K562 (cell line): ENCODE results near the gene RNF11. TPM values are rescaled to one million over a fixed set of nuclear protein-coding genes. Genes with fewer than 3 reads are reported as not detected.

Experiments used
- ATAC-seq: fragments of 200-7000 bp; cut with Tn5 transposase; 3 replicates; pipeline ENCODE4 v1.9.1; 2020; ENCODE audit warnings: moderate library complexity
- BruUV-seq: library from RNA; stranded (reverse); fragments of 400-500 nt; replicated peaks from 2 replicates; lab custom pipeline; 2021; lab: Mats Ljungman, UMichigan
- CTCF ChIA-PET: fragments of 300-600 bp; formaldehyde crosslinking; extraction: SDS; loops from one replicate; lab custom pipeline; 2021; ENCODE audit warnings: low intra/inter-chr PET ratio; lab: Yijun Ruan, JAX
- POLR2A ChIA-PET: fragments of 300-600, 350-650 bp; sonication (Branson Sonifier 250); formaldehyde crosslinking; extraction: SDS; loops from one replicate; lab custom pipeline; 2021; ENCODE audit warnings: antibody characterized with exemption, inconsistent platforms; lab: Yijun Ruan, JAX
- DNase-seq, 4 experiments: peaks; one replicate each; pipeline versions ENCODE4 v3.0.0 to v3.0.0-alpha.2; 2011 to 2018; ENCODE audit warnings: low spot score in 3 of 4, mixed read lengths in 3 of 4; ENCODE audit errors: extremely low read depth in 1 of 4
- FAIRE-seq: peaks from 2 replicates; lab custom pipeline; 2011; peaks lifted over from hg19 to GRCh38; lab: Jason Lieb, UNC
- H2AFZ ChIP-seq: 2 replicates; pipeline ENCODE4 v1.6.0; 2011; ENCODE audit warnings: low read depth, low read length, control low read depth, inconsistent platforms
- H3K27ac ChIP-seq: fragments of 200-600 bp; 3 replicates; pipeline ENCODE4 v1.8.0; 2011; ENCODE audit warnings: low read depth, mild to moderate bottlenecking, control low read depth, inconsistent platforms, low read length, moderate library complexity, mixed read lengths; ENCODE audit errors: extremely low read depth
- H3K27me3 ChIP-seq, 2 experiments: fragments of 300-600 bp in 1 of 2; 2 replicates in 1 of 2; 3 replicates in 1 of 2; pipeline versions ENCODE4 v1.6.0 to v1.8.0; 2011; ENCODE audit warnings: inconsistent platforms in 2 of 2, low read length in 2 of 2, mild to moderate bottlenecking in 1 of 2, mixed read lengths in 1 of 2, moderate library complexity in 1 of 2; ENCODE audit not compliant: control insufficient read depth in 2 of 2, insufficient read depth in 2 of 2
- H3K36me3 ChIP-seq: fragments of 300-600 bp; 3 replicates; pipeline ENCODE4 v1.8.0; 2011; ENCODE audit warnings: mild to moderate bottlenecking, low read length, inconsistent platforms; ENCODE audit not compliant: control insufficient read depth, insufficient read depth
- H3K4me1 ChIP-seq, 2 experiments: fragments of 200-600 bp in 1 of 2; replicated peaks in 1 of 2; 2 replicates in 1 of 2; 3 replicates in 1 of 2; pipeline versions ENCODE4 v1.5.1 to v1.8.0; 2011; ENCODE audit warnings: inconsistent platforms in 2 of 2, low read length in 2 of 2, mild to moderate bottlenecking in 1 of 2, mixed read lengths in 1 of 2, moderate library complexity in 1 of 2; ENCODE audit not compliant: control insufficient read depth in 2 of 2, insufficient read depth in 2 of 2
- H3K4me2 ChIP-seq: 2 replicates; pipeline ENCODE4 v1.6.1; 2011; ENCODE audit warnings: low read length, control low read depth, inconsistent platforms, mixed read lengths; ENCODE audit not compliant: insufficient read depth
- H3K4me3 ChIP-seq: fragments of 200-600 bp; sonication (generic), shearing (Covaris generic); 2 replicates; pipeline ENCODE4 v1.5.1; 2016; ENCODE audit warnings: control low read depth, inconsistent platforms
- H3K79me2 ChIP-seq: fragments of 200-600 bp; 3 replicates; pipeline ENCODE4 v1.8.0; 2011; ENCODE audit warnings: low read length, inconsistent platforms; ENCODE audit not compliant: control insufficient read depth, insufficient read depth
- H3K9ac ChIP-seq, 2 experiments: 2 replicates each; pipeline versions ENCODE4 v1.6.0 to v1.6.1; 2011; ENCODE audit warnings: low read depth in 2 of 2, low read length in 2 of 2, control low read depth in 1 of 2, inconsistent platforms in 1 of 2, mild to moderate bottlenecking in 1 of 2, mixed read lengths in 1 of 2; ENCODE audit not compliant: insufficient read depth in 1 of 2
- H3K9me1 ChIP-seq: one replicate; pipeline ENCODE4 v1.6.0; 2011; ENCODE audit warnings: inconsistent platforms, mild to moderate bottlenecking, low read length, moderate library complexity; ENCODE audit not compliant: control insufficient read depth, insufficient read depth
- H3K9me3 ChIP-seq: replicated peaks from 2 replicates; pipeline ENCODE4 v1.5.1; 2011; ENCODE audit warnings: low read depth, low read length, inconsistent platforms; ENCODE audit not compliant: control insufficient read depth, insufficient read depth
- H4K20me1 ChIP-seq: replicated peaks from 2 replicates; pipeline ENCODE4 v1.6.1; 2011; ENCODE audit warnings: low read length, inconsistent platforms, mixed read lengths; ENCODE audit not compliant: control insufficient read depth, insufficient read depth
- BCOR ChIP-seq: fragments of 450-650 bp; IDR thresholded peaks from 2 replicates; pipeline ENCODE4 v1.6.1; 2016
- BHLHE40 ChIP-seq: IDR thresholded peaks from 2 replicates; pipeline ENCODE4 v1.6.1; 2011; ENCODE audit warnings: low read length, improper control_type of control experiment
- C11orf30 ChIP-seq: fragments of 450-650 bp; IDR thresholded peaks from 2 replicates; pipeline ENCODE4 v1.6.1; 2016; ENCODE audit warnings: low read depth, mild to moderate bottlenecking
- CBFA2T2 ChIP-seq: fragments of 450-650 bp; conservative IDR thresholded peaks from 2 replicates; pipeline ENCODE4 v1.6.1; 2017; ENCODE audit warnings: mild to moderate bottlenecking
- CLOCK ChIP-seq: fragments of 250-450 bp; sonication (Bioruptor Pico); IDR thresholded peaks from 2 replicates; pipeline ENCODE4 v1.4.0; 2020; ENCODE audit warnings: mild to moderate bottlenecking, moderate library complexity, borderline replicate concordance
- EP400 ChIP-seq: fragments of 450-650 bp; IDR thresholded peaks from 2 replicates; pipeline ENCODE4 v1.6.1; 2017; ENCODE audit warnings: antibody characterized with exemption, mild to moderate bottlenecking, moderate library complexity
- MAFF ChIP-seq: IDR thresholded peaks from 2 replicates; pipeline ENCODE4 v1.6.1; 2012; ENCODE audit warnings: low read length, improper control_type of control experiment
- NFXL1 ChIP-seq: fragments of 450-650 bp; formaldehyde crosslinking; IDR thresholded peaks from 2 replicates; pipeline ENCODE4 v1.4.0; 2021; ENCODE audit warnings: mild to moderate bottlenecking
- NR0B1 ChIP-seq: fragments of 450-650 bp; IDR thresholded peaks from one replicate; pipeline ENCODE4 v1.6.1; 2018; ENCODE audit warnings: mild to moderate bottlenecking, moderate library complexity; ENCODE audit not compliant: partially characterized antibody
- POLR2B ChIP-seq: fragments of 450-650 bp; IDR thresholded peaks from 2 replicates; pipeline ENCODE4 v1.6.1; 2018; ENCODE audit warnings: low read depth; ENCODE audit not compliant: partially characterized antibody
- POLR2G ChIP-seq: fragments of 200-400 bp; formaldehyde crosslinking; IDR thresholded peaks from 2 replicates; pipeline ENCODE4 v1.6.1; 2017; ENCODE audit warnings: low read depth, mild to moderate bottlenecking, antibody characterized with exemption, low read length, moderate library complexity
- RBBP5 ChIP-seq: fragments of 200-600 bp; sonication (generic); IDR thresholded peaks from 2 replicates; pipeline ENCODE4 v1.6.1; 2012; ENCODE audit warnings: borderline replicate concordance, mild to moderate bottlenecking, low read length, control low read depth, inconsistent platforms; ENCODE audit not compliant: insufficient read depth, poor library complexity, severe bottlenecking
- RBM25 ChIP-seq: fragments of 200-400 bp; formaldehyde crosslinking; IDR thresholded peaks from 2 replicates; pipeline ENCODE4 v1.6.1; 2018; ENCODE audit warnings: low read length, low read depth, moderate library complexity; ENCODE audit not compliant: severe bottlenecking
- RHOXF2B ChIP-seq: fragments of 250-450 bp; sonication (Bioruptor Pico); conservative IDR thresholded peaks from 2 replicates; pipeline ENCODE4 v1.5.1; 2021
- SMARCA4 ChIP-seq: fragments of 450-650 bp; IDR thresholded peaks from 2 replicates; pipeline ENCODE4 v1.6.1; 2016
- TSC22D4 ChIP-seq: fragments of 450-650 bp; IDR thresholded peaks from 2 replicates; pipeline ENCODE4 v1.6.1; 2016; ENCODE audit warnings: missing genetic modification characterization, missing biosample characterization, control low read depth
- ZEB2 ChIP-seq: fragments of 450-650 bp; IDR thresholded peaks from 2 replicates; pipeline ENCODE4 v1.6.1; 2016
- ZFP36 ChIP-seq: fragments of 150-350 bp; IDR thresholded peaks from 2 replicates; pipeline ENCODE4 v1.6.1; 2018; ENCODE audit warnings: low read length, low read depth; ENCODE audit not compliant: partially characterized antibody
- ZFP91 ChIP-seq: sonication (generic); formaldehyde crosslinking; IDR thresholded peaks from 2 replicates; pipeline ENCODE4 v1.8.0; 2022; ENCODE audit warnings: mild to moderate bottlenecking, missing genetic modification reagents
- ZKSCAN1 ChIP-seq: fragments of 150-350 bp; IDR thresholded peaks from 2 replicates; pipeline ENCODE4 v1.6.1; 2016; ENCODE audit warnings: low read depth, low read length
- ZNF695 ChIP-seq: fragments of 450-650 bp; formaldehyde crosslinking; IDR thresholded peaks from 2 replicates; pipeline ENCODE4 v1.4.0; 2020; ENCODE audit warnings: mild to moderate bottlenecking, moderate library complexity
- WGBS: fragments of 100-300 bp; shearing (Covaris generic); methylation state at CpG from one replicate; pipeline ENCODE4 v1.1.6; 2016; ENCODE audit warnings: low coverage, mixed read lengths; ENCODE audit not compliant: insufficient coverage; ENCODE audit errors: missing lambda C conversion rate; 5-methylcytosine and 5-hydroxymethylcytosine counted together
- in situ Hi-C: fragments of 300-500 bp; cut with MboI; formaldehyde crosslinking; loops from 4 replicates; pipeline ENCODE4 v1.15.0; 2018; ENCODE audit warnings: inconsistent platforms, mixed read lengths
- intact Hi-C: fragments of 100-400 bp; cut with micrococcal nuclease; formaldehyde crosslinking; loops from 2 replicates; pipeline ENCODE4 v1.14.2; 2022
- polyA plus RNA-seq, 8 experiments: library from polyadenylated mRNA; depleted of rRNA in 4 of 8; stranded (reverse) in 5 of 8; unstranded in 3 of 8; fragments of >200 nt; fragmentation: Nextera tagmentation in 2 of 8; fragmentation: Illumina TruSeq in 1 of 8; extraction: Ambion mirVana in 2 of 8; extraction: Trizol in 1 of 8; gene quantifications; 2 replicates each; pipeline versions ENCODE4 v1.2.1 to v1.2.3, GENCODE V29; 2011 to 2014; ENCODE audit warnings: inconsistent platforms in 1 of 8, missing spikeins in 1 of 8
- total RNA-seq, 7 experiments: library from RNA; depleted of rRNA in 6 of 7; stranded (reverse); fragments of >200 nt in 6 of 7; fragmentation: Illumina TruSeq in 2 of 7; extraction: Trizol in 2 of 7; gene quantifications; 2 replicates each; pipeline versions ENCODE4 v1.2.1 to v1.2.3, GENCODE V29; 2011 to 2021; ENCODE audit warnings: low replicate concordance in 1 of 7

Gene RNF11
- total and polyA plus RNA-seq, 9 of the 15 experiments (the other 6 are each of a cell fraction or from before 2014, with no cell fraction given), result 5.7 to 34.3 (median 23.1) TPM

GRCh38 chr1:51304360-51304759 lies 68.3 kb downstream of the RNF11 start:
- Histone ChIP-seq H3K36me3 (no peaks in the 10 kb centered on the region), H3K9me1 (no peaks in the 10 kb centered on the region), H3K4me3 (no peak overlapping the region), H3K27me3 (no peaks in the 10 kb centered on the region), H2AFZ (peak overlapping the region; percentile 64; the same call in 1 of the 2 replicates), H4K20me1 (no peaks in the 10 kb centered on the region), H3K79me2 (no peaks in the 10 kb centered on the region), H3K9ac (peak overlapping the region in 1 of 2 experiments; percentile 60; a peak in 1 of 4 replicates), H3K9me3 (no peaks in the 10 kb centered on the region; the same call in 1 of the 2 replicates), H3K4me1 (peaks cover 15 to 52% of the 10 kb centered on the region in 2 experiments; a peak in 4 of 5 replicates), H3K4me2 (no peak overlapping the region), H3K27ac (no peak overlapping the region)
- no TSS peak for BruUV-seq
- FAIRE-seq (no peak), DNase-seq (no peak), ATAC-seq (no peak)
- ChIA-PET POLR2A (interaction anchor here (0.7 to 1.0 kb wide), 2 partner anchors 17 to 27 kb away, joined by 3 read pairs; no protein-coding TSS in a partner anchor), CTCF (no interaction called here)
- 0% methylated on average over 1 of the region's 1 CpG for WGBS
- in situ Hi-C loops, result no loop called here
- intact Hi-C loops, result no loop called here
- TF ChIP-seq MAFF, result no peak
- no peak for TF ChIP-seq EP400
- no peak for TF ChIP-seq CLOCK (CRISPR knock-in tag)
- peak; percentile 65; the same call in 1 of the 2 replicates for TF ChIP-seq BCOR
- TF ChIP-seq SMARCA4, result no peak
- TF ChIP-seq ZNF695 (CRISPR knock-in tag), result no peak
- no peak for TF ChIP-seq ZEB2
- TF ChIP-seq ZFP36, result peak; percentile 98
- no peak for TF ChIP-seq ZKSCAN1
- no peak for TF ChIP-seq NR0B1
- no peak for TF ChIP-seq CBFA2T2
- TF ChIP-seq NFXL1 (CRISPR knock-in tag), result no peak
- TF ChIP-seq RBBP5, result no peak
- no peak for TF ChIP-seq POLR2B
- TF ChIP-seq POLR2G, result no peak
- no peak for TF ChIP-seq C11orf30
- TF ChIP-seq RHOXF2B (CRISPR knock-in tag), result no peak
- TF ChIP-seq ZFP91 (CRISPR knock-in tag), result no peak
- TF ChIP-seq RBM25, result peak; percentile 84
- TF ChIP-seq BHLHE40, result no peak
- TF ChIP-seq TSC22D4, result no peak
